Stimulated activated CD4-positive, alpha-beta T cell treated with anti-CD3 and anti-CD28 coated beads, Interleukin-15, amount 100 ng/mL, for 1 hour (primary cell): ENCODE results near the gene EPS8.

Experiments used
- DNase-seq, 2 donors: peaks; one replicate each; pipeline ENCODE4 v3.0.0-alpha.2; 2020; ENCODE audit warnings: low read depth in 1 of 2, low spot score in 1 of 2

EPS8 gene

GRCh38 chr12:15574353-15574752, 214.8 kb downstream of the EPS8 start:
- no peak for DNase-seq
